Measurements from ENCODE around the gene HOXD9. TPM values are rescaled to one million over a fixed set of nuclear protein-coding genes. Genes with fewer than 3 reads are reported as not detected.

The HOXD9 gene
- total and polyA plus RNA-seq, 2 of the 8 experiments (the other 6 are each of a cell fraction or from before 2014, with no cell fraction given): not detected

- TF ChIP-seq YY1 (IDR thresholded peaks at IDR 0.05; ENCODE audit: low read depth, low read length) (peak; percentile 70; the same call in 1 of the 2 replicates), TAF1 (IDR thresholded peaks at IDR 0.05; ENCODE audit: low read depth, low read length) (no peak), SIN3A (conservative IDR thresholded peaks at IDR 0.05 in 1 of 2, IDR thresholded peaks at IDR 0.05 in 1 of 2; ENCODE audit: low read depth in 1 of 2, low read length in 2 of 2) (no peak; a peak in 1 of 4 replicates), JUN (IDR thresholded peaks at IDR 0.05; ENCODE audit: low read depth, low read length) (no peak), POLR2AphosphoS5 (IDR thresholded peaks at IDR 0.05; ENCODE audit: low read depth, low read length) (no peak), NANOG (IDR thresholded peaks at IDR 0.05; ENCODE audit: insufficient read depth, low read depth, low read length, poor library complexity, severe bottlenecking) (no peak), E2F6 (IDR thresholded peaks at IDR 0.05) (no peak), ATF2 (IDR thresholded peaks at IDR 0.05; ENCODE audit: low read length) (no peak), ZNF274 (IDR thresholded peaks at IDR 0.05; ENCODE audit: borderline replicate concordance, extremely low read depth, low read length) (no peak), CEBPB (IDR thresholded peaks at IDR 0.05; ENCODE audit: low read depth, low read length) (no peak; the same call in 1 of the 2 replicates), SRF (IDR thresholded peaks at IDR 0.05; ENCODE audit: low read depth, low read length) (no peak), NRF1 (IDR thresholded peaks at IDR 0.05; ENCODE audit: low read depth, low read length) (no peak), TCF12 (IDR thresholded peaks at IDR 0.05; ENCODE audit: low read depth, low read length) (0 out of 2 replicates have a peak, but pooled peaks have one; percentile 58), CHD1 (IDR thresholded peaks at IDR 0.05; ENCODE audit: low read depth, low read length) (no peak), EP300 (IDR thresholded peaks at IDR 0.05; ENCODE audit: borderline replicate concordance in 1 of 2, low read depth in 2 of 2, low read length in 2 of 2) (no peak), TAF7 (optimal IDR thresholded peaks at IDR 0.05; ENCODE audit: borderline replicate concordance, low read depth, low read length) (no peak), RFX5 (IDR thresholded peaks at IDR 0.05; ENCODE audit: borderline replicate concordance, low read depth, low read length) (no peak), HDAC6 (IDR thresholded peaks at IDR 0.05; ENCODE audit: low read depth, low read length) (no peak), CREB1 (IDR thresholded peaks at IDR 0.05) (no peak), EZH2 (IDR thresholded peaks at IDR 0.05; ENCODE audit: low read depth, low read length, severe bottlenecking) (peak; percentile 92), BRCA1 (IDR thresholded peaks at IDR 0.05; ENCODE audit: low read depth, low read length) (no peak), CHD2 (IDR thresholded peaks at IDR 0.05; ENCODE audit: low read length) (no peak)
Measured at GRCh38 chr2:176088048-176088936, 34.2 kb upstream of the HOXD9 start (continued).
